Karpas-422 (cell line): Measurements from ENCODE around the gene MAGEA10. TPM values are rescaled to one million over a fixed set of nuclear protein-coding genes. Genes with fewer than 3 reads are reported as not detected.
"Not testable (repeated sequence)": the region's sequence is repeated elsewhere in the genome, so short reads cannot be mapped to it uniquely, and the experiment has no call there.

ENCODE experiments used
- DNase-seq: peaks from one replicate; pipeline ENCODE4 v3.0.0-alpha.2; 2015
- H2AFZ ChIP-seq: fragments of 200-600 bp; sonication (generic); 2 replicates; pipeline ENCODE4 v1.6.1; 2014; ENCODE audit warnings: antibody characterized with exemption, low read length, mixed read lengths
- H3K27ac ChIP-seq: fragments of 200-600 bp; sonication (generic); 2 replicates; pipeline ENCODE4 v1.5.1; 2014; ENCODE audit warnings: mild to moderate bottlenecking, low read length, moderate library complexity
- H3K27me3 ChIP-seq: fragments of 200-600 bp; sonication (generic); 2 replicates; pipeline ENCODE4 v1.6.1; 2014; ENCODE audit warnings: low read length, mixed read lengths
- H3K36me3 ChIP-seq: fragments of 200-600 bp; sonication (generic); 2 replicates; pipeline ENCODE4 v1.6.1; 2014; ENCODE audit warnings: low read length, mixed read lengths; ENCODE audit not compliant: insufficient read depth
- H3K4me1 ChIP-seq: fragments of 200-600 bp; sonication (generic); 2 replicates; pipeline ENCODE4 v1.6.1; 2014; ENCODE audit warnings: mild to moderate bottlenecking, low read length, mixed read lengths
- H3K4me2 ChIP-seq: fragments of 200-600 bp; sonication (generic); 2 replicates; pipeline ENCODE4 v1.6.1; 2014; ENCODE audit warnings: low read length, low read depth, mild to moderate bottlenecking; ENCODE audit not compliant: poor library complexity, severe bottlenecking
- H3K4me3 ChIP-seq: fragments of 200-600 bp; sonication (generic); 2 replicates; pipeline ENCODE4 v1.5.1; 2014; ENCODE audit warnings: mild to moderate bottlenecking, antibody characterized with exemption, low read length, mixed read lengths
- H3K79me2 ChIP-seq: fragments of 200-600 bp; sonication (generic); 2 replicates; pipeline ENCODE4 v1.6.1; 2014; ENCODE audit warnings: mild to moderate bottlenecking, low read length, mixed read lengths
- H3K9ac ChIP-seq: fragments of 200-600 bp; sonication (generic); 2 replicates; pipeline ENCODE4 v1.6.0; 2014; ENCODE audit warnings: low read length
- H3K9me2 ChIP-seq: fragments of 200-600 bp; sonication (generic), shearing (Covaris generic); replicated peaks from 2 replicates; pipeline ENCODE4 v1.6.0; 2014; ENCODE audit warnings: mild to moderate bottlenecking, low read length, moderate library complexity; ENCODE audit not compliant: insufficient read depth
- H3K9me3 ChIP-seq: fragments of 300-700, 200-600 bp; sonication (generic); 2 replicates; pipeline ENCODE4 v1.6.1; 2014; ENCODE audit warnings: low read length, mixed read lengths
- H4K20me1 ChIP-seq: fragments of 200-600 bp; sonication (generic); 2 replicates; pipeline ENCODE4 v1.6.1; 2014; ENCODE audit warnings: mild to moderate bottlenecking, antibody characterized with exemption, low read length, low read depth; ENCODE audit not compliant: insufficient read depth
- total RNA-seq: library from RNA; depleted of rRNA; stranded (reverse); fragments of >200 nt; shearing (Covaris generic); gene quantifications from 2 replicates; pipeline ENCODE4 v1.2.3, GENCODE V29; 2014; ENCODE audit warnings: low replicate concordance; rRNA removed

Gene MAGEA10
- total RNA-seq, 1 experiment from 2014 or later = not detected

GRCh38 chrX:152129069-152129844, 9.1 kb downstream of the MAGEA10 start:
- H3K4me3 ChIP-seq = not testable (repeated sequence)

GRCh38 chrX:152117305-152117704, 21.1 kb downstream of the MAGEA10 start:
- H3K79me2 ChIP-seq = no peaks in the 10 kb centered on the region

More at GRCh38 chrX:152129069-152129844, 9.1 kb downstream of the MAGEA10 start:
- not testable (repeated sequence) for H3K27ac ChIP-seq, H3K36me3 ChIP-seq, H3K4me1 ChIP-seq, H2AFZ ChIP-seq, H3K9me2 ChIP-seq, H3K4me2 ChIP-seq, H3K9me3 ChIP-seq, H3K27me3 ChIP-seq, H3K9ac ChIP-seq, DNase-seq, H3K79me2 ChIP-seq, H4K20me1 ChIP-seq

GRCh38 chrX:152108527-152108926, 29.9 kb downstream of the MAGEA10 start:
- H3K27ac ChIP-seq = no peak overlapping the region
- no peaks in the 10 kb centered on the region; the same call in 1 of the 2 replicates for H3K9me3 ChIP-seq
- H3K36me3 ChIP-seq = no peaks in the 10 kb centered on the region
- no peak for DNase-seq
- no peaks in the 10 kb centered on the region for H3K9me2 ChIP-seq
- no peak overlapping the region for H3K4me2 ChIP-seq
- no peaks in the 10 kb centered on the region for H3K27me3 ChIP-seq
- H3K4me1 ChIP-seq = no peaks in the 10 kb centered on the region
- H4K20me1 ChIP-seq = no peaks in the 10 kb centered on the region
- no peaks in the 10 kb centered on the region for H3K79me2 ChIP-seq
- no peak overlapping the region for H3K4me3 ChIP-seq
- no peak overlapping the region for H3K9ac ChIP-seq
- H2AFZ ChIP-seq = no peak overlapping the region

More at GRCh38 chrX:152117305-152117704, 21.1 kb downstream of the MAGEA10 start:
- no peak overlapping the region for H2AFZ ChIP-seq
- no peaks in the 10 kb centered on the region for H3K27me3 ChIP-seq
- no peak overlapping the region for H3K9ac ChIP-seq
- H3K4me3 ChIP-seq = no peak overlapping the region
- no peak overlapping the region for H3K4me2 ChIP-seq
- no peaks in the 10 kb centered on the region for H3K4me1 ChIP-seq
- H4K20me1 ChIP-seq = no peaks in the 10 kb centered on the region
- H3K36me3 ChIP-seq = no peaks in the 10 kb centered on the region
- no peak overlapping the region for H3K27ac ChIP-seq
- no peaks in the 10 kb centered on the region for H3K9me2 ChIP-seq
- no peaks in the 10 kb centered on the region for H3K9me3 ChIP-seq
- no peak for DNase-seq

- Histone ChIP-seq H3K27ac (no peak overlapping the region), H3K9me2 (no peaks in the 10 kb centered on the region), H3K27me3 (no peaks in the 10 kb centered on the region), H3K4me1 (no peaks in the 10 kb centered on the region), H3K4me2 (no peak overlapping the region), H3K9me3 (no peaks in the 10 kb centered on the region; the same call in 1 of the 2 replicates), H3K9ac (no peak overlapping the region), H3K79me2 (no peaks in the 10 kb centered on the region), H4K20me1 (no peaks in the 10 kb centered on the region), H3K36me3 (no peaks in the 10 kb centered on the region), H2AFZ (no peak overlapping the region), H3K4me3 (no peak overlapping the region)
- DNase-seq = no peak
These were observed 34.5 kb downstream of the MAGEA10 start for GRCh38 chrX:152103866-152104265.

- Histone ChIP-seq H3K27ac (no peak overlapping the region), H3K9ac (no peak overlapping the region), H3K4me1 (no peaks in the 10 kb centered on the region), H3K4me3 (no peak overlapping the region), H3K79me2 (no peaks in the 10 kb centered on the region), H3K9me3 (no peaks in the 10 kb centered on the region), H4K20me1 (no peaks in the 10 kb centered on the region), H3K27me3 (no peaks in the 10 kb centered on the region), H3K36me3 (no peaks in the 10 kb centered on the region), H3K4me2 (no peak overlapping the region), H2AFZ (no peak overlapping the region), H3K9me2 (no peaks in the 10 kb centered on the region)
- no peak for DNase-seq
These were observed 52.2 kb downstream of the MAGEA10 start for GRCh38 chrX:152086141-152086540.

Other genes with a start within 250 kb of the MAGEA10 start
- not detected in 2 replicates for gene MAGEA4, start 225.7 kb downstream of the MAGEA10 start, total RNA-seq
- not detected in 2 replicates for gene GABRE, start 163.9 kb downstream of the MAGEA10 start, total RNA-seq